Glutamatergic neuron (in vitro differentiated cells): ENCODE data around the gene COMMD10. TPM values are rescaled to one million over a fixed set of nuclear protein-coding genes. Genes with fewer than 3 reads are reported as not detected.

ENCODE experiments used
- DNase-seq: peaks from one replicate; pipeline ENCODE4 v3.0.0; 2022
- H3K27ac Mint-ChIP-seq: one replicate; pipeline ENCODE4 v1.8.0; 2020; ENCODE audit warnings: mild to moderate bottlenecking, mixed read lengths, inconsistent platforms; ENCODE audit not compliant: unreplicated experiment
- H3K27me3 Mint-ChIP-seq: one replicate; pipeline ENCODE4 v1.8.0; 2020; ENCODE audit warnings: mild to moderate bottlenecking, moderate library complexity, mixed read lengths, inconsistent platforms; ENCODE audit not compliant: unreplicated experiment
- H3K36me3 Mint-ChIP-seq: one replicate; pipeline ENCODE4 v1.8.0; 2020; ENCODE audit warnings: mild to moderate bottlenecking, mixed read lengths, inconsistent platforms; ENCODE audit not compliant: unreplicated experiment
- H3K4me1 Mint-ChIP-seq: one replicate; pipeline ENCODE4 v1.8.0; 2020; ENCODE audit warnings: mild to moderate bottlenecking, low read depth, mixed read lengths, inconsistent platforms; ENCODE audit not compliant: unreplicated experiment
- H3K4me3 Mint-ChIP-seq: one replicate; pipeline ENCODE4 v1.8.0; 2020; ENCODE audit warnings: mild to moderate bottlenecking, mixed read lengths, inconsistent platforms; ENCODE audit not compliant: unreplicated experiment
- H3K9me3 Mint-ChIP-seq: one replicate; pipeline ENCODE4 v1.8.0; 2020; ENCODE audit warnings: mild to moderate bottlenecking, moderate library complexity, mixed read lengths, inconsistent platforms; ENCODE audit not compliant: unreplicated experiment
- total RNA-seq: library from RNA; stranded (reverse); fragmentation: NEBNext Ultra II Directional; extraction: Animal tissue kit (Norgen Biotek cat#: 25700); gene quantifications from one replicate; pipeline ENCODE4 v1.2.1, GENCODE V29; 2021; ENCODE audit not compliant: unreplicated experiment
- TF ChIP-seq, protein P1 (sequence below): fragments of 200-600 bp; sonication (generic); IDR thresholded peaks from one replicate; pipeline ENCODE4 v1.5.0; 2021; ENCODE audit not compliant: partially characterized antibody, unreplicated experiment

Gene COMMD10
- total RNA-seq, 1 donor from 2014 or later, result 22.9 TPM

DNA sequence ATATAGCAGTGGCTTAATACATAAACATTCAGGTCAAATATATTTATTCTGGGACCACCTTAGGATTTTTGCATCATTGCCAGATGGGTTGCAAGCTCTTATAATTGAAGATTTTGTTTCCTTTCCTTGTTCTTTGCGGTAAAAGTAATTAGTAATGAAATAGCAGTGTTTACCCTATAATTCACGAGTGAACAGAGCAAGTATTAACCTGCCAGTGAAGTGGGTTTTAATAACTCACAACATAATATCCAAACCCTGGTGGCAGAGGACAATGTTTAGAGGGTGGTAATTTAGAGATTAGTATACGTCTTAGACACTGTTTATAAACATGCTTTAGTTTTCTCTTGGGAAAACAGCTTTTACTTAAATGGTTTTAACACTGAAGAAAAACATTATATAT is 40.8 kb upstream of the COMMD10 start:
- Mint-ChIP-seq H3K4me1 (peaks cover 8% of the 10 kb centered on the region), H3K36me3 (no peaks in the 10 kb centered on the region), H3K27ac (no peak overlapping the region), H3K27me3 (no peaks in the 10 kb centered on the region), H3K9me3 (no peaks in the 10 kb centered on the region), H3K4me3 (no peak overlapping the region)
- TF ChIP-seq, protein P1, sequence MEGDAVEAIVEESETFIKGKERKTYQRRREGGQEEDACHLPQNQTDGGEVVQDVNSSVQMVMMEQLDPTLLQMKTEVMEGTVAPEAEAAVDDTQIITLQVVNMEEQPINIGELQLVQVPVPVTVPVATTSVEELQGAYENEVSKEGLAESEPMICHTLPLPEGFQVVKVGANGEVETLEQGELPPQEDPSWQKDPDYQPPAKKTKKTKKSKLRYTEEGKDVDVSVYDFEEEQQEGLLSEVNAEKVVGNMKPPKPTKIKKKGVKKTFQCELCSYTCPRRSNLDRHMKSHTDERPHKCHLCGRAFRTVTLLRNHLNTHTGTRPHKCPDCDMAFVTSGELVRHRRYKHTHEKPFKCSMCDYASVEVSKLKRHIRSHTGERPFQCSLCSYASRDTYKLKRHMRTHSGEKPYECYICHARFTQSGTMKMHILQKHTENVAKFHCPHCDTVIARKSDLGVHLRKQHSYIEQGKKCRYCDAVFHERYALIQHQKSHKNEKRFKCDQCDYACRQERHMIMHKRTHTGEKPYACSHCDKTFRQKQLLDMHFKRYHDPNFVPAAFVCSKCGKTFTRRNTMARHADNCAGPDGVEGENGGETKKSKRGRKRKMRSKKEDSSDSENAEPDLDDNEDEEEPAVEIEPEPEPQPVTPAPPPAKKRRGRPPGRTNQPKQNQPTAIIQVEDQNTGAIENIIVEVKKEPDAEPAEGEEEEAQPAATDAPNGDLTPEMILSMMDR, result no peak
- DNase-seq, result no peak

DNA sequence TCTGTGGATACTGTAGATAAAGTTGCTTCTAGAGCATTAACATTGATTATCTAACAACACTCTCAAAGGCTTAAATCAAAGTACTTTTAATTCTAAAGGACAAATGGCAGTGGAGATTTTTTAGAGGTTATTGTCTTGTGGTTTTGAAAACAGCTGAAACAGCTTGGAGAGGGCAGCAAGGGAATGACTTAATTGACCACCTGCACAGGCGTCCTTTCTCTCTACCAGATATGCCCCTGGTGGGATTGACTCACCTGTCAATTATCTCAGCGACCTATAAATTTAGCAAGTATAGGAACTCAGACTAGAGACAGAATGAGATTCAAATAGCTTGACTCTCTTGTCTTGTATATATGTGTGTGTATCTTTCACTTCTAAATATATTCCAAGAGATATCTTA is 39.0 kb upstream of the COMMD10 start:
- Mint-ChIP-seq H3K36me3 (no peaks in the 10 kb centered on the region), H3K4me1 (peaks cover 8% of the 10 kb centered on the region), H3K27me3 (no peaks in the 10 kb centered on the region), H3K9me3 (no peaks in the 10 kb centered on the region), H3K27ac (no peak overlapping the region), H3K4me3 (no peak overlapping the region)
- TF ChIP-seq, protein P1, result no peak
- DNase-seq, result no peak

DNA sequence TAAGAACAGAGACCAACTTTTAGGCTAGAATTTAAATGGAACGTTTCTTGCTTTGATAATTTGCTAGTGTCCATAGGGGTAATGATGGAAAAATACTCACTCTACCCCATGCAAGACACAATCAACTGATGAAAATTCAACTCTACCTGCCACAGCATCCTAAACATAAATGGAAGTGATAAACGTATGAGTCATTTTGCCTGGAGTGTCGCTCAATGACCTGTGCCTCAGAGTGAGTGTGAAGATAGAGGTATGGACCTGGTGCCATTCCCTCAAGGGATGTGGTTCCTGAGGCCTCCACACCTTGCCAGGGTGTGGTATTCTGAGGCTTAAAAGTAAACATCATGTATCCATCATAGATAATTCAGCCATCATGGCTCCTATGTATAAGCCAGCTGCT is 38.6 kb upstream of the COMMD10 start:
- no peaks in the 10 kb centered on the region for H3K27me3 Mint-ChIP-seq
- TF ChIP-seq, protein P1, result no peak
- no peak overlapping the region for H3K27ac Mint-ChIP-seq
- H3K36me3 Mint-ChIP-seq, result no peaks in the 10 kb centered on the region
- DNase-seq, result no peak
- H3K4me3 Mint-ChIP-seq, result no peak overlapping the region
- peaks cover 8% of the 10 kb centered on the region for H3K4me1 Mint-ChIP-seq
- no peaks in the 10 kb centered on the region for H3K9me3 Mint-ChIP-seq

DNA sequence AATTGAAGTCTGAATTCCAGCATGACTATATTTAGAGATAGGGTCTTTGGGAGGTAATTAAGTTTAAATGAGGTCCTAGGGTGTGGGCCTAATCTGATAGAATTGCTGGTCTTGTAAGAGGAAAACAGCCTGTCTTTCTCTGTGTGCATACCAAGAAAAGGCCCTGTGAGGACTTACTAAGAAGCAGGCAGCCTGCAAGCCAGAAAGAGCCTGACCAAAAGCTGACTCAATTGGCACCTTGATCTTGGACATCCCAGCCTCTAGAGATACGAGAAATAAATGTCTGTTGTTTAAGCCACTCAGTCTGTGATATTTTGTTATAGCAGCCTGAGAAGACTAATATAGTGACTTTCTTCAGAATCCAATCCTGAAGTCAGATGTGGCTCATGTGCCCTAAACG is 38.0 kb upstream of the COMMD10 start:
- no peak overlapping the region for H3K4me3 Mint-ChIP-seq
- H3K27ac Mint-ChIP-seq, result no peak overlapping the region
- DNase-seq, result no peak
- no peaks in the 10 kb centered on the region for H3K9me3 Mint-ChIP-seq
- no peaks in the 10 kb centered on the region for H3K36me3 Mint-ChIP-seq
- TF ChIP-seq, protein P1, result no peak
- peaks cover 8% of the 10 kb centered on the region for H3K4me1 Mint-ChIP-seq
- no peaks in the 10 kb centered on the region for H3K27me3 Mint-ChIP-seq

DNA sequence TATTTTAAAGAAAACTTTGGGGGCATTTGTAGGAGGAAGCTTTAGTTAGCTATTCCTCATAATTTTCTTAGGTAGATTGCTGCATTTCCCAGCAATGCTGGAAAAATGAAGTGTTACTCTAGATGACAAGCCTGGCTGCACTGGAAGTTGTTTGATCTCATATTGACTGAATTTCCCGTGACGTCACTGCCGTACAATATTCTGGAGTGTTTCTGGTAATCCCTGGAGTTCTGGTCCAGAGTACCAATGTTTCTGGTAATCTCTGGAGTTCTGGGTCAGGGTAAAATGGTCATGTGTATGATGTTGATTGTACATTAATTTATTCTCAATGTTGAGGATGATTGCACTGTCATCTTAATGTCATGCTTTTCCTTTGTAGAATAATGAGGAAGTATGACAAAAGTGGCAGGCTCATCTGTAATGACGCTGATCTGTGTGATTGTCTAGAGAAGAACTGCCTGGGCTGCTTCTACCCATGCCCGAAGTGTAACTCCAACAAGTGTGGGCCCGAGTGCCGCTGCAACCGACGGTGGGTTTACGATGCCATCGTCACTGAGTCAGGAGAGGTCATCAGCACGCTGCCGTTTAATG is 26.4 kb upstream of the COMMD10 start:
- H3K36me3 Mint-ChIP-seq, result no peaks in the 10 kb centered on the region
- peaks cover 1% of the 10 kb centered on the region for H3K9me3 Mint-ChIP-seq
- no peak overlapping the region for H3K4me3 Mint-ChIP-seq
- TF ChIP-seq, protein P1, result no peak
- H3K27ac Mint-ChIP-seq, result no peak overlapping the region
- peaks cover 2% of the 10 kb centered on the region for H3K4me1 Mint-ChIP-seq
- no peaks in the 10 kb centered on the region for H3K27me3 Mint-ChIP-seq
- DNase-seq, result no peak
